ENCODE data around the gene TOR4A.

DNA sequence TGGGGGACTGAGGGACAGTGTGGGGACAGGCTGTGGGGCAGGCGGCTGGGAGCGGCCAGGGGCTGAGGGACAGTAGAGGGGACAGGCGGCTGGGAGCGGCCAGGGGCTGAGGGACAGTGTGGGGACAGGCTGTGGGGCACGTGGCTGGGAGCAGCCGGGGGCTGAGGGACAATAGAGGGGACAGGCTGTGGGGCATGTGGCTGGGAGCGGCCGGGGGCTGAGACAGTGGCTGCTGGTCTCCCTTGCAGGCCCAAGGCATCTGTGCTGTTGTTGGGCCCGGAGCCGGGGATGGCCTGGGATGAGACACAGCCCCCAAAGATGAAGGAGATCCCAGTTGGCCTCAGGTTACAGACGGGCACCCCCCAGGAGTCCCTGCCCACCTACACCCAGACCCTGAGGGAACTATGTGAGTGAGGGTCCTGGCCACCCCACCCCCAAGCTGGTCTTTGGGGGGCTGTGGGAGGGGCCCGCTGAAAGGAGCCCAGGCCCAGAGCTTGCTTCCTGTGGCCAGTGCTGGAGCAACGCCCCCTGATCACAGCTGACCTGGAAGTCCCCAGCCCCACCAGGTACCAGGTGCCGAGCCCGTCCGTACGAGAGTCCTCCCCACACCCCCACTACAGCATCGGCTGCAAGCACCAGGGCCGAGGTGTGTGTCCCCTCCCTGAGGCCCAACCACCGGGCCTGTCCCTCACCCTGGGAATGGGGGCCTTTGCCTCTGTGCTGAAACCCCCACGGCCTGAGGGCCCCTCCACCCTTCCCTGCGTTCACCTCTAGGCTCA, 25.8 kb upstream of the TOR4A start:
- TF ChIP-seq, protein P1, sequence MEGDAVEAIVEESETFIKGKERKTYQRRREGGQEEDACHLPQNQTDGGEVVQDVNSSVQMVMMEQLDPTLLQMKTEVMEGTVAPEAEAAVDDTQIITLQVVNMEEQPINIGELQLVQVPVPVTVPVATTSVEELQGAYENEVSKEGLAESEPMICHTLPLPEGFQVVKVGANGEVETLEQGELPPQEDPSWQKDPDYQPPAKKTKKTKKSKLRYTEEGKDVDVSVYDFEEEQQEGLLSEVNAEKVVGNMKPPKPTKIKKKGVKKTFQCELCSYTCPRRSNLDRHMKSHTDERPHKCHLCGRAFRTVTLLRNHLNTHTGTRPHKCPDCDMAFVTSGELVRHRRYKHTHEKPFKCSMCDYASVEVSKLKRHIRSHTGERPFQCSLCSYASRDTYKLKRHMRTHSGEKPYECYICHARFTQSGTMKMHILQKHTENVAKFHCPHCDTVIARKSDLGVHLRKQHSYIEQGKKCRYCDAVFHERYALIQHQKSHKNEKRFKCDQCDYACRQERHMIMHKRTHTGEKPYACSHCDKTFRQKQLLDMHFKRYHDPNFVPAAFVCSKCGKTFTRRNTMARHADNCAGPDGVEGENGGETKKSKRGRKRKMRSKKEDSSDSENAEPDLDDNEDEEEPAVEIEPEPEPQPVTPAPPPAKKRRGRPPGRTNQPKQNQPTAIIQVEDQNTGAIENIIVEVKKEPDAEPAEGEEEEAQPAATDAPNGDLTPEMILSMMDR (IDR thresholded peaks at IDR 0.05) = no peak
- TF ChIP-seq POLR2AphosphoS5 (IDR thresholded peaks at IDR 0.05) (no peak), POLR2A (IDR thresholded peaks at IDR 0.05) (no peak)

Data from prostate gland (tissue), 2 donors.